RWPE2 (cell line): ENCODE measurements around the gene DNAJC28.
"Not testable (repeated sequence)": the region's sequence is repeated elsewhere in the genome, so short reads cannot be mapped to it uniquely, and the experiment has no call there.

ENCODE experiments used
- ATAC-seq: fragments of 200-7000 bp; cut with Tn5 transposase; 3 replicates; pipeline ENCODE4 v1.9.1; 2021; ENCODE audit warnings: low read depth
- DNase-seq: peaks from one replicate; pipeline ENCODE4 v3.0.0-alpha.2; 2020; ENCODE audit warnings: low spot score
- H3K27ac ChIP-seq: fragments of 450-650 bp; 2 replicates; pipeline ENCODE4 v1.5.1; 2017; ENCODE audit warnings: mild to moderate bottlenecking; ENCODE audit not compliant: poor library complexity, severe bottlenecking
- H3K27me3 ChIP-seq: fragments of 250-450 bp; sonication (Bioruptor Pico); 2 replicates; pipeline ENCODE4 v1.5.1; 2021; ENCODE audit warnings: mild to moderate bottlenecking, moderate library complexity; ENCODE audit not compliant: insufficient read depth, poor library complexity, severe bottlenecking
- H3K36me3 ChIP-seq: fragments of 250-450 bp; sonication (Bioruptor Pico); 2 replicates; pipeline ENCODE4 v1.5.1; 2020; ENCODE audit warnings: low read depth, mild to moderate bottlenecking, moderate library complexity
- H3K4me1 ChIP-seq: fragments of 250-450 bp; sonication (Bioruptor Pico); 2 replicates; pipeline ENCODE4 v1.5.1; 2021; ENCODE audit warnings: mild to moderate bottlenecking, moderate library complexity; ENCODE audit not compliant: insufficient read depth, poor library complexity, severe bottlenecking
- H3K4me3 ChIP-seq: fragments of 250-450 bp; sonication (Bioruptor Pico); 2 replicates; pipeline ENCODE4 v1.5.1; 2021; ENCODE audit warnings: mild to moderate bottlenecking, moderate library complexity; ENCODE audit not compliant: severe bottlenecking
- H3K9me3 ChIP-seq: fragments of 250-450 bp; sonication (Bioruptor Pico); 2 replicates; pipeline ENCODE4 v1.5.1; 2021; ENCODE audit warnings: mild to moderate bottlenecking, moderate library complexity; ENCODE audit not compliant: severe bottlenecking
- CTCF ChIP-seq: fragments of 450-650 bp; IDR thresholded peaks from one replicate; pipeline ENCODE4 v1.5.1; 2017; ENCODE audit warnings: mild to moderate bottlenecking, moderate library complexity; ENCODE audit not compliant: poor library complexity, severe bottlenecking

Gene DNAJC28

GRCh38 chr21:33473344-33473743 is 18.2 kb downstream of the DNAJC28 start:
- no peak for ATAC-seq
- no peaks in the 10 kb centered on the region for H3K4me1 ChIP-seq
- no peak for TF ChIP-seq CTCF
- H3K27ac ChIP-seq: no peak overlapping the region
- no peaks in the 10 kb centered on the region for H3K27me3 ChIP-seq
- no peaks in the 10 kb centered on the region for H3K9me3 ChIP-seq
- no peaks in the 10 kb centered on the region; the same call in none of the 2 replicates for H3K36me3 ChIP-seq
- no peak for DNase-seq
- H3K4me3 ChIP-seq: no peak overlapping the region

GRCh38 chr21:33470701-33471100 is 20.8 kb downstream of the DNAJC28 start:
- Histone ChIP-seq H3K4me3 (no peak overlapping the region), H3K27ac (no peak overlapping the region), H3K36me3 (peaks cover 14% of the 10 kb centered on the region), H3K27me3 (no peaks in the 10 kb centered on the region), H3K9me3 (no peaks in the 10 kb centered on the region), H3K4me1 (no peaks in the 10 kb centered on the region)
- no peak for TF ChIP-seq CTCF
- ATAC-seq (no peak), DNase-seq (no peak)

- H3K4me3 ChIP-seq: not testable (repeated sequence)
Measured at GRCh38 chr21:33469183-33469582, 22.3 kb downstream of the DNAJC28 start.

DNA sequence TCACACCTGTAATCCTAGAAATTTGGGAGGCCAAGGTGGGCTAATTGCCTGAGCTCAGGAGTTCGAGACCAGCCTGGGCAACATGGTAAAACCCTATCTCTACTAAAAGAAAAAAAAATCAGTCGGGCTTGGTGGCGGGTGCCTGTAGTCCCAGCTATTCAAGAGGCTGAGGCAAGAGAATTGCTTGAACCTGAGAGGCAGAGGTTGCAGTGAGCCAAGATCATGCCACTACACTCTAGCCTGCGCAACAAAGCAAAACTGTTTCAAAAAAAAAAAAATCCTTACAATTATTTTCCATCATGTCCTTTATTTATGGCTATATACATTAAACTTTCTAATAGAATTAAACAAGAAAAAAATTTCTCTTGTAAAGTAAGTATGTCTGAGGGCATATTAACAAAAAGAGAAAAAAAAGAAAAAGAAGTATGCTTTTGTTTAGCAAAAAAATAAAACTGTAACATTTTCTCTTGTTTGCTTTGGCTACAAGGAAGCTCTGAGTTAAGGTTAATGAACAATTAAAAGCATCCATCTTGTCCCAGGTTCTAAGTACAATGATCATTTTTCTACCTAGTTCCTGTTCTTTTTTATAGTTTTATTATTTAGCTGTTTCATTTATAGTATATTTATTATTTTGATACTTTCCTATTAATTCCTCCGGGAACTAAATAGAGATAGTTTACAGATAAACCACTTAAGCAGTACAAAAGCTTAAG is 29.8 kb downstream of the DNAJC28 start:
- Histone ChIP-seq H3K27me3 (no peaks in the 10 kb centered on the region), H3K27ac (no peak overlapping the region), H3K9me3 (no peaks in the 10 kb centered on the region), H3K4me3 (no peak overlapping the region), H3K36me3 (peaks cover 57% of the 10 kb centered on the region), H3K4me1 (no peaks in the 10 kb centered on the region)
- DNase-seq (no peak), ATAC-seq (no peak)
- TF ChIP-seq CTCF: no peak

More at GRCh38 chr21:33469183-33469582, 22.3 kb downstream of the DNAJC28 start:
- H3K9me3 ChIP-seq, DNase-seq, ATAC-seq, H3K4me1 ChIP-seq, H3K27me3 ChIP-seq, H3K27ac ChIP-seq: not testable (repeated sequence)
- H3K36me3 ChIP-seq: peaks cover 24% of the 10 kb centered on the region

DNA sequence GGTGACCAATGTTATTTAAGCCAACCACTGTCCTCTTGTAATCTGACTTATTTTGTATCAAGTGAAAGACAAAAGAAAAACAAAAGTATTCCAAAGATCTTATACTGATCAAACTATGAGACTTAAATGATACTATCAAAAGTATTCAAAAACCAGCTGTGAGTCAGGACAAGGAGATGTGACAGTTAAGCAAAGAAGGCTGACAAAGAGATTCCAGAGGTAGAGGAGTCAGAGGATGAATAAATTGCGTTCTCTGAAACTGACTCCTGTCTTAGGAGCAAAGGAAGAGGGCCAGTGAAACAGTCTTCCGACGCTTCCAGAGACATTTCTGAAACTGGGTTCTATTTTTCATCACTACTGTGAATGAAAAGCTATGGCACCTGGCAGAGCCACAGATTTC is 32.7 kb downstream of the DNAJC28 start:
- H3K27me3 ChIP-seq: no peaks in the 10 kb centered on the region
- no peak for TF ChIP-seq CTCF
- H3K27ac ChIP-seq: no peak overlapping the region
- no peak overlapping the region for H3K4me3 ChIP-seq
- no peaks in the 10 kb centered on the region for H3K4me1 ChIP-seq
- ATAC-seq (no peak), DNase-seq (no peak)
- H3K36me3 ChIP-seq: peaks cover 65% of the 10 kb centered on the region
- H3K9me3 ChIP-seq: no peaks in the 10 kb centered on the region
